GM19324 (cell line): ENCODE data around the gene DCXR.
"Not testable (repeated sequence)": the region's sequence is repeated elsewhere in the genome, so short reads cannot be mapped to it uniquely, and the experiment has no call there.

Experiments used
- ATAC-seq: cut with Tn5 transposase; IDR thresholded peaks from one replicate; pipeline ENCODE4 v1.9.1; 2021; ENCODE audit warnings: mild to moderate bottlenecking, moderate library complexity; ENCODE audit not compliant: unreplicated experiment, low FRiP score

The DCXR gene

GRCh38 chr17:82045936-82046484 lies 8.5 kb upstream of the DCXR start:
- ATAC-seq, result no peak

- no peak for ATAC-seq
Observed at GRCh38 chr17:82043507-82043906, 6.0 kb upstream of the DCXR start.

DNA sequence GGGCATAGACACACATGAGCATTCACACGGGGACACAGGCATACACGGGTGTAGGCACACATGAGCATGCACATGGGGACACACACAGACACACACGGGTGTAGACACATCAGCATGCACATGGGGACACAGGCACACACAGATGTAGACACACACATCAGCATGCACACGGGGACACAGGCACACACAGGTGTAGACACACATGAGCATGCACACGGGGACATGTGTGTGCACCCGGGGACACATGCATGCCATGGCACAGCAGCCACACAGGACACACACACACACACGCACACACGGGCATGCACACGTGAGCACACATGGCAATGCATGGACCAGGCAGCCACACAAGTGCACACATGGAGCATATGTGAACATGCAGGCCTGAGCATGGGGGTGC lies 5.2 kb upstream of the DCXR start:
- no peak for ATAC-seq

DNA sequence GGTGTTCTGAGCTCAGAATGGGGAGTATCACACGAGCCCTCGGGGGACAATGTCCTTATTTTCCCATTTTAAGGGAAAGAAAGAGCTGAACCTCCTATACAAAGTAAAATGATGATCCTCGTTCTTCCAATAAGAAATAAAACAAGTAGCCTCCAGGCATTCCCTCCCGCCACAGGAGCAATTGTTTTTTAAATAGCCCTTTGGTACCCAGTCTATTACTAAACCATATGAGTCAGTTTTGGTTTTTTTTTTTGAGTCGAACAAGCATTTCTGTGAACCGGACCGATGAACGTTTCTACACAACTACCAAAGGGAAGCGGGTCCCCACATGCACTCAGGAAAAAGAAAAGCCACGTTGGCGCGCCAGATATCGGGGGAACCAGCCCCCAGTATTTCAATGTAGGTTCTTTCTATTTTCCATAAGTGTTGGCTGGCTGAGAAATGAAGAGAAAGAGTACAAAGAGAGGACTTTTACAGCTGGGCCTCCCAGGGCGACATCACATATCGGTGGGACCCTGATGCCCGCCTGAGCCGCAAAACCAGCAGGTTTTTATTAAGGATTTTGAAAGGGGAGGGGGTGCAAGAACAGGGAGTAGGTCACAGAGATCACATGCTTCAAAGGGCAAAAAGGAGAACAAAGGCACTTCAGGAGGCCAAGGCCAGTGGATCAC lies 3.8 kb upstream of the DCXR start:
- ATAC-seq, result no peak

GRCh38 chr17:82039695-82040299 lies 2.3 kb upstream of the DCXR start:
- no peak for ATAC-seq

DNA sequence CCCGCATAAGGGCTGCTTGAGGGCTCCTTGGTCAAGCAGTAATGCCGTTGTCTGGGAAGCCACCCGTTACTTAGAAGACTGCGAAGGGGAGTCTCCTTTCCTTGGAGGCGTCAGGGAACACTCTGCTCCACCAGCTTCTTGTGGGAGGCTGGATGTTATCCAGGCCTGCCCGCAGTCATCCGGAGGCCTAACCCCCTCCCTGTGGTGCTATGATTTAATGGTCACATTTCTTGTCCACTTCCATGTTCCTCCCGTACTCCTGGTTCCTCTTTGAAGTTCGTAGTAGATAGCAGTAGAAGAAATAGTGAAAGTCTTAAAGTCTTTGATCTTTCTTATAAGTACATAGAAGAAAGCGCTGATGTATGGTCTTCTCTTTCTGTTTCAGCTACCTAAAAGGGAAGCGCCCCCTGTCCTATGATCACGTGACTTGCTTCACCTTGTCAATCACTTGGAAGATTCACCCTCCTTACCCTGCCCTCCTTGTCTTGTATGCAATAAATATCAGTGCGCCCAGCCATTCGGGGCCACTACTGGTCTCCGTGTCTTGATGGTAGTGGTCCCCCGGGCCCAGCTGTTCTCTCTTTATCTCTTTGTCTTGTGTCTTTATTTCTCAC lies 1.4 kb upstream of the DCXR start:
- not testable (repeated sequence) for ATAC-seq

DNA sequence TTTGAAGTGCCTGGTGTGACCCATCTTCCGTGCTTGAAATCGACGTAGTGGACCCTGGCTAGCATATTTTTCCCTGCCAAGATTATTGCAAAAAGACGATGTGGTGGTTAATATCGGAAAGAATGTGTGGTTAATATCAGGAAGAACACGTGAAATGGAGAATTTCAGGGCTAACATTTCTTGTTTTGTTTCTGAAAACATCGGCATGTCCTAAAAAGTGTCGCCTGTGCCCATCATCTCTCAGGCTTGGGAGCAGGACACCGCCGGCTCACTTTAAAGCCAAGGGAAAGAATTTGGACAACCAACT lies 345 bp upstream of the DCXR start:
- ATAC-seq, result no peak

DNA sequence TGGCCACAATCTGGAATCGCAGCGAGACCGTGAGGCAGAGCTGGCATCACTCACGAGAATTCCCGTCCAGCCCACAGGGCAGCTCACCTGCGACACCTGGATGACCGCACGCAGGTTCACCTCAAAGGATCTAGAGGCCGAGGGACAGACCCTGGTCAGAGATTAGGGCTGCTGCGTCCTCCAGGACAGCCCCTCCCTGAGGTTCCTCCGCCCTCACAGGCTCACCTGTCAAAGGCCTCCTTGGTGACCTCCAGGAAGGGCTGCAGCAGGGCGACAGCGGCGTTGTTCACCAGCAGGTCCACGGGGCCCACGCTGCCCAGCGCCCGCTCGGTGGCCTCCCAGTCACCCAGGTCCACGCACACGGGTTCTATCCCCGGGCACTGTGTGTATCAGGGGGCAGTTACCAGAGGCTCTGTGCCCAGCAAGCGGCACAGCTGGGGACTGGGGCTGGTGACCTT lies 834 bp downstream of the DCXR start:
- ATAC-seq, result no peak

- no peak for ATAC-seq
Observed at GRCh38 chr17:82035956-82036633, 1.4 kb downstream of the DCXR start.

DNA sequence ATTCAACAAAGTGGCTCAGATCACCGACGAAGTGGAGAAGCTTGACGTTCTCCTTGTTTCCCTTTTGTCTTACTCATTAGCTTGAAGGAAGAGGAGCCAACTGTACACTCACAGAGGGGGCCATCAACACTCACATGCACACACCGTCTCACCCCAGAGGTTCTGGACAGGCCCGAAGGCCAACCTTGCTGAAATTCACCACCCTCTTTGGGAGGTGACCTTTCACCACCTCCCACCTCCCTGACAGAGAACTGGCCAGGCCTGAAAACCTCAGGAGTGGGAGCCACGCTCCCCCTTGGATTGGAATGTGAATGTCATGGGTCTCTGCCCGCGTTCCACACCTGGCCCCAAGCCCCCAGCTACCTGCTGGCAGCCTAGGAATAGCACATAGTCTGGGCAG lies 2.0 kb downstream of the DCXR start:
- ATAC-seq, result no peak

GRCh38 chr17:82034371-82035011 lies 3.0 kb downstream of the DCXR start:
- ATAC-seq, result no peak

GRCh38 chr17:82033359-82034085 lies 4.0 kb downstream of the DCXR start:
- ATAC-seq, result no peak

- ATAC-seq, result no peak
Observed at GRCh38 chr17:82031885-82032627, 5.4 kb downstream of the DCXR start.

DNA sequence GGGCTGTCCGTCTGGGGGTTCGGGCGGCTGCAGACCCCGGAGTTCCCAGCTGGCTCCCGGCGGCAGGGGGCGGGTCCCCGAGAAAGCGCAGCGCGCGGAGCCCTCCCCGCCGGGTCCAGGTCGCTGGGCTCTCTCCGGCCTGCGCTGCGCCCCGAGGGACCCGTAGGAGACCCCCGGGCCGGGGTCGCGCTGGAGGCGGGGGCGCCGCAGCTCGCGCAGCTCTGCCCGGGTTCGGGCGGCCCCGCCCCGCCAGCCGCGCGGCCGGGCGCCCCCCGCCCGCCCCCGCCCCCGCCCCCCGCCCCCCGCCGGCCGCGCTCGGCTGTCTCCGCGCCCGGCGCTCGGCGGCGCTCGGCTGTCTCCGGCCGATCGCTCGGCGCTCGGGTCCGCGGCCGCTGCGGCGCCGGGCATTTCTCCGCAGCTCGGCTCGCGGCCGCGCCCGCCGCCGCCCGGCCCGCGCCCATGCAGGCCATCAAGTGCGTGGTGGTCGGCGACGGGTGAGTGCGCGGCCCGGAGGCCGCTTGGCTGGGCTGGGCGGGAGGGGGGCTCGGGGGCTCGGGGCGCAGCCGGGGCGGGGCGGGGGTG lies 6.1 kb downstream of the DCXR start, which contains the start of gene RAC3:
Gene RAC3, plus strand, starts transcription at position 376 of the 582 bp plus-strand sequence. Its CDS starts 84 bp downstream, at position 460.
- ATAC-seq, result no peak

DNA sequence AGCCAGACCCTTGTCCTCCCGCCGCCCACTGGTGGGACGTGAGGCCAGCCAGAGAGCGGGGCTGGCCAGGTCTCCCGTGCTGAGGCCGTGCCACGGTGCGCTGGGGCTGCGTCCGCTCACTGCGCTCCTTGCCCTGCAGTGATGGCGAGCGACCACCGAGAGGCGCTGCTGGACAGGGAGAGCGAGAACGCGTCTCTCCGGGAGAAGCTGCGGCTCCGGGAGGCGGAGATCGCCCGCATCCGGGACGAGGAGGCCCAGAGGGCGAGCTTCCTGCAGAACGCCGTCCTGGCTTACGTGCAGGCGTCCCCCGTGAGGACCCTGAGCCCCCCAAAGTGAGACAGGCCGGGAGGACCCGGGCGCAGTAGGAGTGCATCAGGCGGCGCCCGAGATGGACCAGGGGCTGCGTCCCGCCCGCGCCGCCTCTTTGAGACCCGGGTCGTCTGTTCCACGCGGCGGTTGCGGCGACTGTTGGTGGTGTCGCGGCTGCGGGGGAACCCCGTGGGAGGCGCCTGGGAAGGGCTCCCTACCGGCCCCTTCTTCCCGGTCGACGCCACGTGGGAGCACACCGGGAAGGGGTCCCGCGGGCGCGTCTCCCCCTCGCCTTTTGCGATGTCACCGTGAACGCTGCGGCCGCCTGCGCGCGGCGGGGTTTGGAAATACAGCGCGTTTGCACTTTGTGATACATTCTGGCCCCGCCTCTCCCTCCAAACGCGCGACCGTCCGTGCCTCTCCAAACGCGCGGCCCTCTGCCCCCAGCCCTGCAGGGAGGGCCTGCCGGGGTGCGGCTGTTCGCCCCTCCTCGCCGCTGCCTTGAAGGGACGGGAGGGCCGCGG lies 6.8 kb downstream of the DCXR start:
- ATAC-seq, result no peak

DNA sequence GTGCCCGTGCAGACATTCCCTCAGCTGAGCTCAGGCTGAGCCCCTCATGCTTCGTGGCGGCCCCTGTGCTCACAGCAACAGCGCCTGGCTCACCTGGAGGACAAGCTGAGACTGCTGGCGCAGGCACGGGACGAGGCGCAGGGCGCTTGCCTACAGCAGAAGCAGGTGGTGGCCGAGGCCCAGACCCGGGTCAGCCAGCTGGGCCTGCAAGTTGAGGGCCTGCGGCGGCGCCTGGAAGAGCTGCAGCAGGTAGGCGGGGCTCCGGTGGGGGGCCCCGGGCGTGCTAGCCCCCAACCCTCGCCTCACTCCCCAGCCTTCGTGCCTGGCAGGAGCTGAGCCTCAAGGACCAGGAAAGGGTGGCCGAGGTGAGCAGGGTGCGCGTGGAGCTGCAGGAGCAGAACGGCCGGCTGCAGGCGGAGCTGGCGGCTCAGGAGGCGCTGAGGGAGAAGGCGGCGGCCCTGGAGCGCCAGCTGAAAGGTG lies 7.5 kb downstream of the DCXR start:
- no peak for ATAC-seq

GRCh38 chr17:82029391-82029790 lies 8.1 kb downstream of the DCXR start:
- no peak for ATAC-seq

DNA sequence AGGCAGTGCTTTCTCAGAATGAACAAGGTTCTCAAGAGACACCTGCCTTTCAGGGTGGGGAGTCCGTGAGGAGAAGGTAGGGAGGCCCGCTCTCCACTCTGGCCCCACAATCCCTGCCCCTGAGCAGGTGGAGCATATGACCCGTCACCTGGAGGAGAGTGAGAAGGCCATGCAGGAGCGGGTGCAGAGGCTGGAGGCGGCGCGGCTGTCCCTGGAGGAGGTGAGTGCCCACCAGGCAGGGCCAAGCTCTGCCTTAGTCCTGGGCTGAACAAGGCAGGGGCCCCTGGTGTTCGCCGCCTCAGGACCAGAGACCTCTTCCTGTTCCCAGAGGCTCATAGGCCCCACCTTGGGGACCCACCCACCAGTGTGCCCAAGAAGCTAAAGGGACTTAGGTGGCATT lies 8.5 kb downstream of the DCXR start:
- no peak for ATAC-seq
